CD4-positive, alpha-beta T cell treated with Interleukin-17A for 4 hours (primary cell): ENCODE measurements around the gene PACRG.
A peak's percentile ranks its signal among the peaks of the same experiment; 100 is the strongest.

Source experiments
- DNase-seq: peaks from one replicate; pipeline ENCODE4 v3.0.0-alpha.2; 2020; ENCODE audit warnings: mixed read lengths

The PACRG gene

GRCh38 chr6:163152701-163153100 is 424.9 kb downstream of the PACRG start:
- no peak for DNase-seq

- no peak for DNase-seq
These were observed 431.3 kb downstream of the PACRG start for GRCh38 chr6:163159110-163159509.

GRCh38 chr6:163159689-163160088 is 431.9 kb downstream of the PACRG start:
- DNase-seq: no peak

- no peak for DNase-seq
These were observed 434.5 kb downstream of the PACRG start for GRCh38 chr6:163162007-163162873.

- no peak for DNase-seq
These were observed 435.1 kb downstream of the PACRG start for GRCh38 chr6:163162874-163163213.

GRCh38 chr6:163164175-163164900 is 436.6 kb downstream of the PACRG start:
- DNase-seq: no peak

- no peak for DNase-seq
These were observed 437.6 kb downstream of the PACRG start for GRCh38 chr6:163165155-163165910.

GRCh38 chr6:163165922-163166321 is 438.1 kb downstream of the PACRG start:
- DNase-seq: no peak

- DNase-seq: no peak
These were observed 438.7 kb downstream of the PACRG start for GRCh38 chr6:163166507-163166906.

GRCh38 chr6:163169521-163169920 is 441.7 kb downstream of the PACRG start:
- DNase-seq: no peak

GRCh38 chr6:163170294-163170883 is 442.6 kb downstream of the PACRG start:
- DNase-seq: peak; percentile 23

GRCh38 chr6:163173741-163174140 is 446.0 kb downstream of the PACRG start:
- DNase-seq: no peak

GRCh38 chr6:163175301-163175700 is 447.5 kb downstream of the PACRG start:
- DNase-seq: no peak

GRCh38 chr6:163176097-163176496 is 448.3 kb downstream of the PACRG start:
- no peak for DNase-seq

GRCh38 chr6:163177007-163177406 is 449.2 kb downstream of the PACRG start:
- no peak for DNase-seq

- no peak for DNase-seq
These were observed 450.2 kb downstream of the PACRG start for GRCh38 chr6:163177892-163178420.

GRCh38 chr6:163179061-163179460 is 451.3 kb downstream of the PACRG start:
- DNase-seq: no peak

- DNase-seq: no peak
These were observed 451.9 kb downstream of the PACRG start for GRCh38 chr6:163179721-163180120.

GRCh38 chr6:163180874-163181541 is 453.2 kb downstream of the PACRG start:
- DNase-seq: no peak

GRCh38 chr6:163181666-163182180 is 453.9 kb downstream of the PACRG start:
- no peak for DNase-seq

GRCh38 chr6:163182696-163183095 is 454.9 kb downstream of the PACRG start:
- no peak for DNase-seq

GRCh38 chr6:163183806-163184205 is 456.0 kb downstream of the PACRG start:
- DNase-seq: no peak
